ENCODE measurements around the gene RNF38. TPM values are rescaled to one million over a fixed set of nuclear protein-coding genes. Genes with fewer than 3 reads are reported as not detected.

The RNF38 gene
- total RNA-seq, 6 experiments from 2014 or later, result 6.8 to 13.5 (median 11.9) TPM

GRCh38 chr9:36400332-36401163 is 479 bp upstream of the RNF38 start:
- WGBS (ENCODE audit: insufficient coverage, low coverage, low lambda C conversion rate, missing lambda C conversion rate), result no CpG with 5 or more reads among the region's 111 CpGs
- H3K9me3 ChIP-seq, result no peaks in the 10 kb centered on the region

GRCh38 chr9:36398745-36399144 is 1.3 kb downstream of the RNF38 start:
- intact Hi-C loops (cut with DNase I), result no loop called here
- Histone ChIP-seq H3K27me3 (no peaks in the 10 kb centered on the region), H3K9me3 (no peaks in the 10 kb centered on the region), H3K36me3 (no peaks in the 10 kb centered on the region), H3K4me1 (peaks cover 0 to 24% (median 7%) of the 10 kb centered on the region in 4 donors), H3K4me3 (no peak overlapping the region), H3K27ac (no peak overlapping the region)
- DNase-seq (no peak), ATAC-seq (no peak)
- TF ChIP-seq POLR2A (IDR thresholded peaks at IDR 0.05), result no peak
- TF ChIP-seq CTCF (IDR thresholded peaks at IDR 0.05), result no peak

More at GRCh38 chr9:36400332-36401163, 479 bp upstream of the RNF38 start:
- H3K4me1 ChIP-seq, result peaks cover 0 to 24% (median 7%) of the 10 kb centered on the region in 4 donors
- H3K27me3 ChIP-seq, result no peaks in the 10 kb centered on the region
- intact Hi-C loops (cut with DNase I), result loop anchor here (5.0 to 10.0 kb wide), 2 partner anchors 52 to 154 kb away; no protein-coding TSS in a partner anchor
- peak overlapping the region; percentile 56 to 77 (median 67) for H3K4me3 ChIP-seq
- TF ChIP-seq CTCF (IDR thresholded peaks at IDR 0.05) (peak in 1 of 4 donors; percentile 25), POLR2A (IDR thresholded peaks at IDR 0.05) (peak; percentile 80)
- peak overlapping the region; percentile 72 to 89 (median 80) for H3K27ac ChIP-seq
- peak; percentile 79 to 89 (median 84) for ATAC-seq
- peak; percentile 92 for DNase-seq
- no peaks in the 10 kb centered on the region for H3K36me3 ChIP-seq

GRCh38 chr9:36396985-36397384 is 3.1 kb downstream of the RNF38 start:
- Histone ChIP-seq H3K27me3 (no peaks in the 10 kb centered on the region), H3K9me3 (no peaks in the 10 kb centered on the region), H3K36me3 (no peaks in the 10 kb centered on the region), H3K4me1 (peaks cover 0 to 15% (median 3%) of the 10 kb centered on the region in 4 donors), H3K4me3 (no peak overlapping the region), H3K27ac (no peak overlapping the region)
- intact Hi-C loops (cut with DNase I), result no loop called here
- WGBS (ENCODE audit: insufficient coverage, low coverage, low lambda C conversion rate, missing lambda C conversion rate), result 85% methylated on average over 8 of the region's 9 CpGs
- ATAC-seq (no peak), DNase-seq (no peak)
- TF ChIP-seq CTCF (IDR thresholded peaks at IDR 0.05) (no peak), POLR2A (IDR thresholded peaks at IDR 0.05) (no peak)

GRCh38 chr9:36392489-36392888 is 7.6 kb downstream of the RNF38 start:
- no peak for TF ChIP-seq CTCF (IDR thresholded peaks at IDR 0.05)
- no peak for TF ChIP-seq POLR2A (IDR thresholded peaks at IDR 0.05)
- peaks cover 0 to 4% (median 0%) of the 10 kb centered on the region in 4 donors for H3K36me3 ChIP-seq
- 93% methylated on average over 1 of the region's 1 CpG for WGBS (ENCODE audit: insufficient coverage, low coverage, low lambda C conversion rate, missing lambda C conversion rate)
- intact Hi-C loops (cut with DNase I), result no loop called here
- no peak overlapping the region for H3K4me3 ChIP-seq
- no peak for DNase-seq
- H3K4me1 ChIP-seq, result peaks cover 0 to 11% (median 3%) of the 10 kb centered on the region in 4 donors
- H3K27ac ChIP-seq, result no peak overlapping the region
- ATAC-seq, result no peak
- H3K27me3 ChIP-seq, result no peaks in the 10 kb centered on the region
- H3K9me3 ChIP-seq, result no peaks in the 10 kb centered on the region
